H1 (cell line): ENCODE measurements around the gene BRSK2. TPM values are rescaled to one million over a fixed set of nuclear protein-coding genes. Genes with fewer than 3 reads are reported as not detected.

Source experiments
- CTCF ChIA-PET: fragments of 300-600 bp; sonication (Branson Sonifier 250); formaldehyde crosslinking; loops from one replicate; lab custom pipeline; 2021; ENCODE audit not compliant: partially characterized antibody; lab: Charles Lee
- POLR2A ChIA-PET: fragments of 300-600 bp; sonication (Branson Sonifier 250); formaldehyde crosslinking; loops from one replicate; lab custom pipeline; 2021; ENCODE audit warnings: inconsistent platforms; ENCODE audit not compliant: partially characterized antibody; lab: Charles Lee
- DNase-seq, 2 experiments: peaks; one replicate each; pipeline versions ENCODE4 v3.0.0 to v3.0.0-alpha.2; 2010 to 2022; ENCODE audit warnings: low spot score in 2 of 2, low read depth in 1 of 2, mixed read lengths in 1 of 2
- FAIRE-seq: peaks from 2 replicates; lab custom pipeline; 2011; peaks lifted over from hg19 to GRCh38; lab: Jason Lieb, UNC
- H2AFZ ChIP-seq: 2 replicates; pipeline ENCODE4 v1.8.1; 2012; ENCODE audit warnings: low read length, inconsistent platforms
- H2AK5ac ChIP-seq: 2 replicates; pipeline ENCODE4 v1.6.1; 2013; ENCODE audit warnings: low read depth, low read length
- H2BK120ac ChIP-seq: replicated peaks from 2 replicates; pipeline ENCODE3; 2013; ENCODE audit warnings: low read depth, low read length, inconsistent platforms
- H2BK12ac ChIP-seq: 2 replicates; pipeline ENCODE4 v1.6.1; 2013; ENCODE audit warnings: low read depth, low read length
- H2BK15ac ChIP-seq: 2 replicates; pipeline ENCODE4 v1.6.1; 2013; ENCODE audit warnings: low read length
- H2BK20ac ChIP-seq: 2 replicates; pipeline ENCODE4 v1.6.1; 2013; ENCODE audit warnings: low read length
- H2BK5ac ChIP-seq: 2 replicates; pipeline ENCODE4 v1.6.1; 2013; ENCODE audit warnings: low read depth, low read length
- H3K14ac ChIP-seq: 2 replicates; pipeline ENCODE4 v1.6.1; 2013; ENCODE audit warnings: inconsistent platforms; ENCODE audit not compliant: insufficient read length
- H3K18ac ChIP-seq: 2 replicates; pipeline ENCODE4 v1.6.1; 2013; ENCODE audit warnings: low read length; ENCODE audit errors: extremely low read depth
- H3K23ac ChIP-seq: 2 replicates; pipeline ENCODE4 v1.6.1; 2013; ENCODE audit warnings: inconsistent platforms; ENCODE audit not compliant: insufficient read length
- H3K23me2 ChIP-seq: 2 replicates; pipeline ENCODE4 v1.6.1; 2013; ENCODE audit warnings: low read depth, low read length
- H3K27ac ChIP-seq: 2 replicates; pipeline ENCODE4 v1.6.1; 2011; ENCODE audit warnings: low read depth, low read length, inconsistent platforms
- H3K27me3 ChIP-seq, 4 experiments: replicated peaks in 1 of 4; 1 replicate in 1 of 4; 2 replicates in 3 of 4; pipeline versions ENCODE4 v1.6.1 to v1.8.1; 2011 to 2013; ENCODE audit warnings: low read length in 3 of 4, mild to moderate bottlenecking in 3 of 4, inconsistent platforms in 2 of 4, mixed read lengths in 2 of 4, moderate library complexity in 1 of 4; ENCODE audit not compliant: control insufficient read depth in 3 of 4, insufficient read depth in 3 of 4; ENCODE audit errors: extremely low read depth in 1 of 4
- H3K36me3 ChIP-seq, 4 experiments: 2 replicates each; pipeline versions ENCODE4 v1.6.1 to v1.8.1; 2011 to 2013; ENCODE audit warnings: mild to moderate bottlenecking in 4 of 4, low read length in 3 of 4, moderate library complexity in 2 of 4, control low read depth in 1 of 4, inconsistent platforms in 1 of 4; ENCODE audit not compliant: insufficient read depth in 4 of 4, control insufficient read depth in 2 of 4
- H3K4ac ChIP-seq: replicated peaks from 2 replicates; pipeline ENCODE3; 2013; ENCODE audit warnings: low read length, low read depth, mixed read lengths, inconsistent platforms; ENCODE audit not compliant: insufficient read length
- H3K4me1 ChIP-seq, 4 experiments: replicated peaks in 1 of 4; 1 replicate in 1 of 4; 2 replicates in 3 of 4; pipeline versions ENCODE4 v1.6.1 to v1.8.1; 2011 to 2013; ENCODE audit warnings: low read length in 3 of 4, inconsistent platforms in 2 of 4, mixed read lengths in 1 of 4; ENCODE audit not compliant: insufficient read depth in 4 of 4, control insufficient read depth in 3 of 4
- H3K4me2 ChIP-seq, 2 experiments: 2 replicates each; pipeline versions ENCODE4 v1.6.1 to v1.8.1; 2011 to 2013; ENCODE audit warnings: low read depth in 2 of 2, low read length in 2 of 2, control low read depth in 1 of 2, inconsistent platforms in 1 of 2, mild to moderate bottlenecking in 1 of 2; ENCODE audit not compliant: insufficient read depth in 1 of 2
- H3K4me3 ChIP-seq, 4 experiments: fragments of 200-600, 300-600 bp in 1 of 4; sonication (generic), shearing (Covaris generic), sonication (Bioruptor Twin) in 1 of 4; 2 replicates each; pipeline versions ENCODE4 v1.5.1 to v1.8.1; 2011 to 2016; ENCODE audit warnings: low read length in 4 of 4, low read depth in 3 of 4, control low read depth in 2 of 4, inconsistent platforms in 2 of 4, mild to moderate bottlenecking in 2 of 4, mixed read lengths in 1 of 4, moderate library complexity in 1 of 4; ENCODE audit not compliant: insufficient read depth in 2 of 4; ENCODE audit errors: extremely low read depth in 1 of 4
- H3K56ac ChIP-seq: replicated peaks from 2 replicates; pipeline ENCODE3; 2013; ENCODE audit warnings: low read depth, mild to moderate bottlenecking, mixed read lengths, low read length, inconsistent platforms; ENCODE audit not compliant: insufficient read length
- H3K79me1 ChIP-seq: 2 replicates; pipeline ENCODE4 v1.6.1; 2013; ENCODE audit warnings: low read depth, low read length, control low read depth
- H3K79me2 ChIP-seq, 2 experiments: 2 replicates each; pipeline versions ENCODE4 v1.6.1 to v1.8.1; 2012 to 2013; ENCODE audit warnings: low read length in 2 of 2, mild to moderate bottlenecking in 2 of 2, inconsistent platforms in 1 of 2; ENCODE audit not compliant: insufficient read depth in 2 of 2, control insufficient read depth in 1 of 2
- H3K9ac ChIP-seq, 4 experiments: replicated peaks in 1 of 4; 1 replicate in 1 of 4; 2 replicates in 3 of 4; pipeline versions ENCODE4 v1.6.1 to v1.8.1; 2011 to 2013; ENCODE audit warnings: low read depth in 3 of 4, low read length in 3 of 4, control low read depth in 2 of 4, mild to moderate bottlenecking in 2 of 4, moderate library complexity in 2 of 4, inconsistent platforms in 1 of 4; ENCODE audit errors: extremely low read depth in 1 of 4
- H3K9me3 ChIP-seq, 2 experiments: 2 replicates each; pipeline versions ENCODE4 v1.6.1 to v1.8.1; 2012 to 2013; ENCODE audit warnings: mild to moderate bottlenecking in 2 of 2, moderate library complexity in 2 of 2, control low read depth in 1 of 2, inconsistent platforms in 1 of 2, low read depth in 1 of 2, low read length in 1 of 2, mixed read lengths in 1 of 2; ENCODE audit not compliant: insufficient read depth in 2 of 2
- H4K20me1 ChIP-seq, 2 experiments: replicated peaks in 1 of 2; 2 replicates each; pipeline versions ENCODE3 to v1.8.1; 2011 to 2013; ENCODE audit warnings: inconsistent platforms in 2 of 2, low read length in 2 of 2, mild to moderate bottlenecking in 1 of 2; ENCODE audit not compliant: insufficient read depth in 2 of 2, control insufficient read depth in 1 of 2
- H4K5ac ChIP-seq: 2 replicates; pipeline ENCODE4 v1.6.1; 2013; ENCODE audit warnings: low read length, low read depth, mixed read lengths, inconsistent platforms; ENCODE audit not compliant: insufficient read length
- H4K8ac ChIP-seq: 2 replicates; pipeline ENCODE4 v1.8.0; 2013; ENCODE audit warnings: mild to moderate bottlenecking, moderate library complexity, low read length, inconsistent platforms; ENCODE audit not compliant: insufficient read depth; ENCODE audit errors: extremely low read depth
- H4K91ac ChIP-seq: replicated peaks from 2 replicates; pipeline ENCODE3; 2013; ENCODE audit warnings: low read length, mixed read lengths, inconsistent platforms; ENCODE audit not compliant: insufficient read length
- ATF3 ChIP-seq: IDR thresholded peaks from 2 replicates; pipeline ENCODE4 v1.6.1; 2011; ENCODE audit warnings: low read depth, mild to moderate bottlenecking, low read length; ENCODE audit not compliant: insufficient read depth
- CREB1 ChIP-seq: IDR thresholded peaks from 2 replicates; pipeline ENCODE4 v1.6.1; 2012; ENCODE audit warnings: inconsistent platforms
- RXRA ChIP-seq: IDR thresholded peaks from 2 replicates; pipeline ENCODE4 v1.6.1; 2011; ENCODE audit warnings: low read depth, mild to moderate bottlenecking, low read length, moderate library complexity; ENCODE audit not compliant: insufficient read depth
- SIX5 ChIP-seq: IDR thresholded peaks from 2 replicates; pipeline ENCODE4 v1.6.1; 2011; ENCODE audit warnings: mild to moderate bottlenecking, low read depth, low read length
- SUZ12 ChIP-seq: fragments of 200-600 bp; sonication (generic); IDR thresholded peaks from 2 replicates; pipeline ENCODE4 v1.6.1; 2012; ENCODE audit warnings: mild to moderate bottlenecking, inconsistent platforms, low read length, moderate library complexity, mixed read lengths
- WGBS, 2 experiments: shearing (Covaris generic) in 1 of 2; methylation state at CpG; one replicate each; pipeline versions ENCODE4 v1.1.6 to v1.1.7; 2013 to 2015; ENCODE audit warnings: low lambda C conversion rate in 2 of 2, mixed read lengths in 2 of 2, inconsistent platforms in 1 of 2, low coverage in 1 of 2, missing lambda C conversion rate in 1 of 2; ENCODE audit not compliant: insufficient replicate concordance in 2 of 2, insufficient coverage in 1 of 2, insufficient read length in 1 of 2; ENCODE audit errors: extremely low coverage in 1 of 2, missing lambda C conversion rate in 1 of 2; 5-methylcytosine and 5-hydroxymethylcytosine counted together
- polyA plus RNA-seq, 7 experiments: library from polyadenylated mRNA; depleted of rRNA in 3 of 7; stranded (reverse) in 5 of 7; unstranded in 2 of 7; fragments of >200 nt in 5 of 7; fragments of 200-250 nt in 2 of 7; gene quantifications; 1 replicate in 5 of 7; 2 replicates in 1 of 7; 4 replicates in 1 of 7; pipeline versions ENCODE4 v1.2.1 to v1.2.3, GENCODE V29; 2011 to 2013; ENCODE audit warnings: missing spikeins in 2 of 7, mixed read lengths in 2 of 7
- total RNA-seq: library from RNA; stranded (reverse); fragmentation: NEBNext Ultra II Directional; extraction: Animal tissue kit (Norgen Biotek cat#: 25700); gene quantifications from 2 replicates; pipeline ENCODE4 v1.2.1, GENCODE V29; 2021
- TF ChIP-seq, protein P1 (sequence below), 3 experiments: IDR thresholded peaks; 1 replicate in 2 of 3; 2 replicates in 1 of 3; pipeline versions ENCODE4 v1.5.1 to v1.6.1; 2011; ENCODE audit warnings: low read length in 3 of 3, mild to moderate bottlenecking in 3 of 3, inconsistent platforms in 2 of 3, low read depth in 1 of 3, moderate library complexity in 1 of 3; ENCODE audit not compliant: insufficient read depth in 1 of 3; ENCODE audit errors: control extremely low read depth in 1 of 3

Gene BRSK2
- total and polyA plus RNA-seq, 2 of the 8 experiments (the other 6 are each of a cell fraction or from before 2014, with no cell fraction given): 17.3 to 27.1 TPM

GRCh38 chr11:1387961-1388762 lies 1.6 kb upstream of the BRSK2 start:
- Histone ChIP-seq H3K36me3 (no peaks in the 10 kb centered on the region), H2BK20ac (no peak overlapping the region), H4K20me1 (peaks cover 9 to 13% of the 10 kb centered on the region in 2 experiments), H4K8ac (peak overlapping the region; percentile 18; the same call in 1 of the 2 replicates), H3K9ac (no peak overlapping the region; a peak in 2 of 7 replicates), H3K18ac (peak overlapping the region; percentile 36), H3K4me2 (peak overlapping the region; percentile 88 to 94), H3K27ac (no peak overlapping the region), H3K79me1 (peaks cover 15% of the 10 kb centered on the region), H3K9me3 (no peaks in the 10 kb centered on the region), H3K56ac (no peak overlapping the region), H3K4me3 (peak overlapping the region; percentile 48 to 74 (median 58); a peak in 7 of 8 replicates), H3K4me1 (peaks cover 0 to 19% (median 8%) of the 10 kb centered on the region in 4 experiments; a peak in 6 of 7 replicates), H3K23ac (no peak overlapping the region), H4K5ac (peak overlapping the region; percentile 62), H3K4ac (no peak overlapping the region), H4K91ac (no peak overlapping the region), H2BK12ac (no peak overlapping the region), H3K23me2 (peaks cover 18% of the 10 kb centered on the region; the same call in 1 of the 2 replicates), H3K79me2 (peaks cover 0 to 20% of the 10 kb centered on the region in 2 experiments; a peak in 2 of 4 replicates), H2BK120ac (no peak overlapping the region), H2BK5ac (no peak overlapping the region), H2AK5ac (no peak overlapping the region), H2AFZ (no peak overlapping the region), H3K27me3 (peaks cover 0 to 12% (median 7%) of the 10 kb centered on the region in 4 experiments; a peak in 4 of 7 replicates), H3K14ac (no peak overlapping the region), H2BK15ac (no peak overlapping the region)
- no peak for FAIRE-seq
- peak in 1 of 2 experiments; percentile 63 for DNase-seq
- CTCF ChIA-PET: interaction anchor here (0.6 to 1.3 kb wide), 10 partner anchors 12 to 320 kb away, joined by 3 to 7 read pairs (median 4); partner anchors contain the start of gene TOLLIP
- POLR2A ChIA-PET: interaction anchor here (2.4 kb wide), 1 partner anchor 37 kb away, joined by 13 read pairs; no protein-coding TSS in a partner anchor
- WGBS, 2 experiments: 42% methylated on average over 17 of the region's 22 CpGs; no CpG with 5 or more reads in 1 of the 2 experiments
- TF ChIP-seq RXRA (peak; percentile 93; the same call in 1 of the 2 replicates), SUZ12 (0 out of 2 replicates have a peak, but pooled peaks have one; percentile 21), SIX5 (no peak), CREB1 (no peak), ATF3 (no peak)
- TF ChIP-seq, protein P1, sequence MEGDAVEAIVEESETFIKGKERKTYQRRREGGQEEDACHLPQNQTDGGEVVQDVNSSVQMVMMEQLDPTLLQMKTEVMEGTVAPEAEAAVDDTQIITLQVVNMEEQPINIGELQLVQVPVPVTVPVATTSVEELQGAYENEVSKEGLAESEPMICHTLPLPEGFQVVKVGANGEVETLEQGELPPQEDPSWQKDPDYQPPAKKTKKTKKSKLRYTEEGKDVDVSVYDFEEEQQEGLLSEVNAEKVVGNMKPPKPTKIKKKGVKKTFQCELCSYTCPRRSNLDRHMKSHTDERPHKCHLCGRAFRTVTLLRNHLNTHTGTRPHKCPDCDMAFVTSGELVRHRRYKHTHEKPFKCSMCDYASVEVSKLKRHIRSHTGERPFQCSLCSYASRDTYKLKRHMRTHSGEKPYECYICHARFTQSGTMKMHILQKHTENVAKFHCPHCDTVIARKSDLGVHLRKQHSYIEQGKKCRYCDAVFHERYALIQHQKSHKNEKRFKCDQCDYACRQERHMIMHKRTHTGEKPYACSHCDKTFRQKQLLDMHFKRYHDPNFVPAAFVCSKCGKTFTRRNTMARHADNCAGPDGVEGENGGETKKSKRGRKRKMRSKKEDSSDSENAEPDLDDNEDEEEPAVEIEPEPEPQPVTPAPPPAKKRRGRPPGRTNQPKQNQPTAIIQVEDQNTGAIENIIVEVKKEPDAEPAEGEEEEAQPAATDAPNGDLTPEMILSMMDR (IDR thresholded peaks at IDR 0.05; ENCODE audit: control extremely low read depth in 1 of 3, insufficient read depth in 1 of 3, low read depth in 1 of 3, low read length in 3 of 3): peak in 2 of 3 experiments; percentile 61 to 71; a peak in 3 of 4 replicates
